Lower leg skin (tissue), 4 donors: ENCODE data around the gene RPP40. TPM values are rescaled to one million over a fixed set of nuclear protein-coding genes. Genes with fewer than 3 reads are reported as not detected.
"Not testable (repeated sequence)": the region's sequence is repeated elsewhere in the genome, so short reads cannot be mapped to it uniquely, and the experiment has no call there.

Source experiments
- DNase-seq, 2 donors: peaks; one replicate each; pipeline ENCODE4 v3.0.0-alpha.2; 2019; ENCODE audit warnings: low spot score in 2 of 2
- H3K4me3 ChIP-seq: fragments of 200-600 bp; sonication (generic); 2 replicates; pipeline ENCODE4 v1.5.1; 2017; ENCODE audit warnings: mild to moderate bottlenecking, low read depth; ENCODE audit not compliant: poor library complexity, severe bottlenecking
- POLR2A ChIP-seq, 2 donors: fragments of 450-650 bp; IDR thresholded peaks; one replicate each; pipeline ENCODE4 v1.6.1; 2016 to 2017; ENCODE audit warnings: antibody characterized with exemption in 2 of 2, mild to moderate bottlenecking in 1 of 2, moderate library complexity in 1 of 2
- WGBS, 2 donors: methylation state at CpG; one replicate each; pipeline ENCODE4 v1.1.5; 2018; 5-methylcytosine and 5-hydroxymethylcytosine counted together
- intact Hi-C: fragments of 100-400 bp; cut with DNase I; formaldehyde crosslinking; loops from one replicate; pipeline ENCODE4 v1.15.0; 2023; ENCODE audit warnings: low total_unique reads
- total RNA-seq, 4 donors: library from RNA; depleted of rRNA; stranded (reverse); fragments of >200 nt; gene quantifications; one replicate each; pipeline ENCODE4 v1.1.0, GENCODE V29; 2016
- TF ChIP-seq, protein P1 (sequence below), 3 donors: fragments of 450-650 bp; IDR thresholded peaks; one replicate each; pipeline ENCODE4 v1.5.1; 2016; ENCODE audit warnings: antibody characterized with exemption in 3 of 3, mild to moderate bottlenecking in 3 of 3, moderate library complexity in 2 of 3

Gene RPP40
- total RNA-seq, 4 donors from 2014 or later = 3.4 to 12.3 (median 6.8) TPM

- TF ChIP-seq, protein P1, sequence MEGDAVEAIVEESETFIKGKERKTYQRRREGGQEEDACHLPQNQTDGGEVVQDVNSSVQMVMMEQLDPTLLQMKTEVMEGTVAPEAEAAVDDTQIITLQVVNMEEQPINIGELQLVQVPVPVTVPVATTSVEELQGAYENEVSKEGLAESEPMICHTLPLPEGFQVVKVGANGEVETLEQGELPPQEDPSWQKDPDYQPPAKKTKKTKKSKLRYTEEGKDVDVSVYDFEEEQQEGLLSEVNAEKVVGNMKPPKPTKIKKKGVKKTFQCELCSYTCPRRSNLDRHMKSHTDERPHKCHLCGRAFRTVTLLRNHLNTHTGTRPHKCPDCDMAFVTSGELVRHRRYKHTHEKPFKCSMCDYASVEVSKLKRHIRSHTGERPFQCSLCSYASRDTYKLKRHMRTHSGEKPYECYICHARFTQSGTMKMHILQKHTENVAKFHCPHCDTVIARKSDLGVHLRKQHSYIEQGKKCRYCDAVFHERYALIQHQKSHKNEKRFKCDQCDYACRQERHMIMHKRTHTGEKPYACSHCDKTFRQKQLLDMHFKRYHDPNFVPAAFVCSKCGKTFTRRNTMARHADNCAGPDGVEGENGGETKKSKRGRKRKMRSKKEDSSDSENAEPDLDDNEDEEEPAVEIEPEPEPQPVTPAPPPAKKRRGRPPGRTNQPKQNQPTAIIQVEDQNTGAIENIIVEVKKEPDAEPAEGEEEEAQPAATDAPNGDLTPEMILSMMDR (IDR thresholded peaks at IDR 0.05) = no peak
- TF ChIP-seq POLR2A (IDR thresholded peaks at IDR 0.05) = no peak
- intact Hi-C loops = no loop called here
- 20 to 21% methylated on average over 2 of the region's 2 CpGs for WGBS, 2 donors
- no peak overlapping the region for H3K4me3 ChIP-seq
- no peak for DNase-seq
Measured at GRCh38 chr6:5012519-5012918, 8.7 kb upstream of the RPP40 start.

DNA sequence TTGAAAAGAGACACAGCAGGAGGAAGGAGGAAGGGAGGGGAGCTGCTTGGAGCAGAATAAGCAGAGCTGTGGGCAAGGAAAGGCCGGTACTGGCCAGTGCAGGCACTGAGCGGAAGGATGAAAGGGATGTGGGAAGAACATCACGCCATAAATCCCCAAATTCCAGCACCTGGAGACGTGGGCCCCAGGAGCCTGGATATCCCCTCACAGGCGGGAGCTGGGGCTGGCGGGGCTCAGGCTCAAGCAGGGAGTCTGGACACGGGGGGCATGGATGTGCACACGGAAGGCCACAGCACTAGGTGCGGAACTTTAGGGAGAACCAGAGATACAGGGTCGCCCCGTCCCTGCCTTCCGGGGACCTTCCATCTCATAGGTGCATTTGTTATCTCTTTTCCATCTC, 7.5 kb upstream of the RPP40 start:
- WGBS, 2 donors = 83 to 88% methylated on average over 12 of the region's 12 CpGs
- intact Hi-C loops = no loop called here
- no peak for DNase-seq
- H3K4me3 ChIP-seq = no peak overlapping the region
- no peak for TF ChIP-seq POLR2A (IDR thresholded peaks at IDR 0.05)
- TF ChIP-seq, protein P1 (IDR thresholded peaks at IDR 0.05) = no peak

DNA sequence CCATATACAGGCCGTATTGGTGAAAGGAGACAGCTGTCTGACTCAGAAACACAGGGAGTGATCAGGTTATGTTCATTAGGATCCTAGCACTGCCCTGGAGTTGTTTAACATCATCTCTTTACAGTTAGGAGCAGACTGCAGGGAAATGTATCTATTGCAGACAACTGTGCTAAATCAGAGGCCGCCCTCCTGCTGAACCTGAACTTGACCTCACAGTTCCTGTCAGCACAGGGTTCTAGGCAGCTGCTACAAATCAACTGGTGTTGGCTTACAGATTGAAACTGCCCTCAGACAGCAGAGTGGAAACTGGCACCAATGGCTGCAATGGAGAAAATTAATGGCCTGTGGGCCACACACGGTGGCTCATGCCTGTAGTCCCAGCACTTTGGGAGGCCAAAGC, 3.7 kb upstream of the RPP40 start:
- intact Hi-C loops = no loop called here
- TF ChIP-seq POLR2A (IDR thresholded peaks at IDR 0.05) = no peak
- TF ChIP-seq, protein P1 (IDR thresholded peaks at IDR 0.05) = no peak
- DNase-seq = no peak
- WGBS, 2 donors = 95 to 96% methylated on average over 3 of the region's 3 CpGs
- H3K4me3 ChIP-seq = no peak overlapping the region

DNA sequence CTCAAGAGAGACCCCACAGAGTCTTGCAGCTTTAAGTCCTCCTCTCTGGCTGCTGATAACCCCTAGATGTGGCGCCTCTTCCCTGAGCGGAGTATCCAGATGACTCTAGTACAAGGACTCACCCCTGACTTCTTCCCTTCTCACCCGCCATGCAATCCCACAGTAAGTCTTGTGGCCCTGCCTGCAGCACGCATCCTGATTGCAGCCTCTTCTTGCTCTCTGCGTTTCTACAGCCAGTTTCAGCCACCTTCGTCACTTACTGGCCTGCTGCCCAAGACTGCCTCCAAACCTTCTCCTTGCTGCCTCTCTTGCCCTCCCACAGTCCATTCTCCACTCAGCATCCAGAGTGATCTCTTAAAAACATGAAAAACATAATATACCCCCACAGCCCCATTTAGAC, 2.4 kb upstream of the RPP40 start:
- no peak for TF ChIP-seq POLR2A (IDR thresholded peaks at IDR 0.05)
- TF ChIP-seq, protein P1 (IDR thresholded peaks at IDR 0.05) = no peak
- peak in 1 of 2 donors; percentile 58 for DNase-seq
- 96 to 99% methylated on average over 6 of the region's 6 CpGs for WGBS, 2 donors
- H3K4me3 ChIP-seq = no peak overlapping the region
- intact Hi-C loops = no loop called here

DNA sequence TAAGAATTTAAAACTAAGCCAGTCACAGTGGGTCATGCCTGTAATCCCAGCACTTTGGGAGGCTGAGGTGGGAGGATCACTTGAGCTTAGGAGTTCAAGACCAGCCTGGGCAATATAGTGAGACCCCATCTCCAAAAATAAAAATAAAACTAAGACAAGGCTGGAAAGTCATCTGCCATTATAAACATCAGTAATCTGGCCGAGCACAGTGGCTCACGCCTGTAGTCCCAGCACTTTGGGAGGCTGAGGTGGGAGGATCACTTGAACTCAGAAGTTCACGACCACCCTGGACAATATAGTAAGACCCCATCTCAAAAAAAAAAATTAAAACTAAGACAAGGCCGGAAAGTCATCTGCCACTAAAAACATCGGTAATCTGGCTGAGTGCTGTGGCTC, 1.2 kb upstream of the RPP40 start:
- DNase-seq, H3K4me3 ChIP-seq, intact Hi-C loops: not testable (repeated sequence)
- 88 to 90% methylated on average over 5 of the region's 5 CpGs for WGBS, 2 donors

DNA sequence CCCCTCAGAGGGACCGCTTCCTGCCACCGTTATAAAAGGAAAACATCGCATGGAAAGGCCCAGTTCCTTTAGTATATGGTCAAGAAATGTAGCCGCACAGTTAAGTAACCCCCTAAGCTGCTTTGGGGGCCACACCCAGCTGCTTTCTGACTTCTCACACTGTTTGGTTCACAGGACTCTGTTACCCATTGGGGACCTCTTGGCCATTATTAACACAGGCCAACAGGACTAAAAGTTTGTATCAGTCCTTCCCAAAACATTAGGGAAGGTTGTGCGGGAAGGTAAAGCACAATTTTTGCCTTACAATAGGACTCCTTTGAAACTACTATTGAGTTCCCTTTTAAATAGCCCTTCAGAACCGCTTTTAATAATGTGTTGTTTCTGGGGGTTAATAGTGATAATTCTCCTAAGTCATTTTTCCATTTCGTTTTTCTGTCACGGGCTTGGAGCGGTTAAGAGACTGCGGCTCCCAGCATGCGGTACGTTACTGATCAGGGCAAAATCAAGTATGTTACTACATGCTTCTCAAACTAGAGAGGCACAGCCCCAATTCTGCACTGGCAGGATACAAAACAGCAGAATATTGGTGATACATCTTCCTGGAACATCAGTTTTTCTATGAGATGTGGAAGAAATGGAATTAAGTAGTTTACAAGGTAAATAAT, 668 bp upstream of the RPP40 start:
- DNase-seq = peak in 1 of 2 donors; percentile 49
- intact Hi-C loops = no loop called here
- H3K4me3 ChIP-seq = peak overlapping the region; percentile 31
- TF ChIP-seq POLR2A (IDR thresholded peaks at IDR 0.05) = no peak
- TF ChIP-seq, protein P1 (IDR thresholded peaks at IDR 0.05) = no peak
- 43 to 45% methylated on average over 12 of the region's 12 CpGs for WGBS, 2 donors
